ENCODE data around the gene B4GALNT4.

DNA sequence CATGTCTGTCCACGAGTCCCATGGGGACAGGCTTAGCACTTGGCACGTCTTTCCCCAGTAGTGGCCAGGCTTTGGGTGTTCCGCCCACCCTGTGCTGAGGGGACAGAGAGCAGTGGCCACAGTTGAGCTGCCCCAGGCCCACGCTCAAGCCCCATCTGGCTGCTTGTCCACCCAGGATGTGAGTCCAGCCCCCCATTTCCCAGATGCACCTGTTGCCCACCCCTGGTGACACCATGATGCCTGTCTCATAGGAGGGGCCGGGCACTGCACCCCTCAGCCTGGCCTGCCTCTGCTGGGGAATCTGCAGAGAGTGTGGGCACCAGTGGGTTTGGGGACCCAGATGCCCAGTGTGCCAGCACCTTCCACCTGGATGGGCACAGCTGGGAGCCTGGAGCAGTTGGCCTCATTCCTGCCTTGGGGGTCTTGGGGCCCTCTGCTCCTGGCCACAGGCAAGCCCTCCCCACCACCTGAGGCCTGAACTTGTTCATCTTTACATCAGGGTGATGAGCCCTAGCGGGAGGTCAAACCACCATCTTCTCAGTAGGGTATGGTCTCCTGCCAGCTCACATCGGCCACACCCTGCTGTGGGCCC is 39.8 kb downstream of the B4GALNT4 start:
- TF ChIP-seq IRX3 (CRISPR knock-in tag; IDR thresholded peaks at IDR 0.05; ENCODE audit: borderline replicate concordance, low read depth) (no peak), POLR2A (IDR thresholded peaks at IDR 0.05; ENCODE audit: insufficient read depth in 1 of 2, low read depth in 2 of 2, low read length in 2 of 2) (no peak), ZNF670 (CRISPR knock-in tag; IDR thresholded peaks at IDR 0.05; ENCODE audit: borderline replicate concordance) (no peak), ETV6 (CRISPR knock-in tag; conservative IDR thresholded peaks at IDR 0.05) (no peak), NCOA2 (CRISPR knock-in tag; IDR thresholded peaks at IDR 0.05) (no peak), RNF2 (conservative IDR thresholded peaks at IDR 0.05; ENCODE audit: low read depth) (no peak), AKAP8 (CRISPR knock-in tag; IDR thresholded peaks at IDR 0.05) (no peak)
- TF ChIP-seq, protein P1, sequence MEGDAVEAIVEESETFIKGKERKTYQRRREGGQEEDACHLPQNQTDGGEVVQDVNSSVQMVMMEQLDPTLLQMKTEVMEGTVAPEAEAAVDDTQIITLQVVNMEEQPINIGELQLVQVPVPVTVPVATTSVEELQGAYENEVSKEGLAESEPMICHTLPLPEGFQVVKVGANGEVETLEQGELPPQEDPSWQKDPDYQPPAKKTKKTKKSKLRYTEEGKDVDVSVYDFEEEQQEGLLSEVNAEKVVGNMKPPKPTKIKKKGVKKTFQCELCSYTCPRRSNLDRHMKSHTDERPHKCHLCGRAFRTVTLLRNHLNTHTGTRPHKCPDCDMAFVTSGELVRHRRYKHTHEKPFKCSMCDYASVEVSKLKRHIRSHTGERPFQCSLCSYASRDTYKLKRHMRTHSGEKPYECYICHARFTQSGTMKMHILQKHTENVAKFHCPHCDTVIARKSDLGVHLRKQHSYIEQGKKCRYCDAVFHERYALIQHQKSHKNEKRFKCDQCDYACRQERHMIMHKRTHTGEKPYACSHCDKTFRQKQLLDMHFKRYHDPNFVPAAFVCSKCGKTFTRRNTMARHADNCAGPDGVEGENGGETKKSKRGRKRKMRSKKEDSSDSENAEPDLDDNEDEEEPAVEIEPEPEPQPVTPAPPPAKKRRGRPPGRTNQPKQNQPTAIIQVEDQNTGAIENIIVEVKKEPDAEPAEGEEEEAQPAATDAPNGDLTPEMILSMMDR (CRISPR knock-in tag; IDR thresholded peaks at IDR 0.05), result no peak
- TF ChIP-seq, protein P2, sequence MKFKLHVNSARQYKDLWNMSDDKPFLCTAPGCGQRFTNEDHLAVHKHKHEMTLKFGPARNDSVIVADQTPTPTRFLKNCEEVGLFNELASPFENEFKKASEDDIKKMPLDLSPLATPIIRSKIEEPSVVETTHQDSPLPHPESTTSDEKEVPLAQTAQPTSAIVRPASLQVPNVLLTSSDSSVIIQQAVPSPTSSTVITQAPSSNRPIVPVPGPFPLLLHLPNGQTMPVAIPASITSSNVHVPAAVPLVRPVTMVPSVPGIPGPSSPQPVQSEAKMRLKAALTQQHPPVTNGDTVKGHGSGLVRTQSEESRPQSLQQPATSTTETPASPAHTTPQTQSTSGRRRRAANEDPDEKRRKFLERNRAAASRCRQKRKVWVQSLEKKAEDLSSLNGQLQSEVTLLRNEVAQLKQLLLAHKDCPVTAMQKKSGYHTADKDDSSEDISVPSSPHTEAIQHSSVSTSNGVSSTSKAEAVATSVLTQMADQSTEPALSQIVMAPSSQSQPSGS (CRISPR knock-in tag; IDR thresholded peaks at IDR 0.05), result no peak
